ENCODE results near the gene ATP8A1.
"Not testable (repeated sequence)": the region's sequence is repeated elsewhere in the genome, so short reads cannot be mapped to it uniquely, and the experiment has no call there.

The ATP8A1 gene

GRCh38 chr4:42656944-42657792, at the start of gene ATP8A1:
Gene ATP8A1 (minus strand): TSS chr4:42657105. CDS start chr4:42656873, 232 bp downstream.
- in situ Hi-C loops (cut with MboI; ENCODE audit: low sequenced_read_pairs), result no loop called here

DNA sequence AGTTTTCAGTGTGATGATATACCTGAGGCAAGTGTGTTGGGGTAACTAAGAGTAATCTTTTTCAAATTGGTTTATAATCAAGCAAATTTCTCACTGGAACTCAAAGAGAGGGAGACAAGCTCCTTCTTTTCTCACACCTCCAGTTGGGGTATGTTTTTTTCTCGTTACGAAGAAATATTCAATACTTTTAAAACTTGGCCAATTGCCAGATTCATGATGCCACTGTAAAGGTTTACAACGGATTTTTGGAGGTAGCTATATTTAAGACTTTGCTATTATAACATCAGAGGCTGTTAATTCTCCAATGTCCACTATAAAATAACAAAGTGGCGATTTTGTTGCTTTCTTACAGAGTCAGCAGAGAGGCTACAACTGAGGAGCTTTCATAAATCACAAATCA, 49.2 kb upstream of the ATP8A1 start:
- no peak for DNase-seq (ENCODE audit: low spot score in 2 of 2)
- in situ Hi-C loops (cut with MboI; ENCODE audit: low sequenced_read_pairs), result no loop called here

More at GRCh38 chr4:42656944-42657792, at the start of gene ATP8A1:
- no peaks in the 10 kb centered on the region for H3K36me3 ChIP-seq (replicated peaks)
- no peaks in the 10 kb centered on the region for H3K9me3 ChIP-seq
- peak; percentile 89 to 96 for DNase-seq (ENCODE audit: low spot score in 2 of 2)
- H3K27me3 ChIP-seq (ENCODE audit: low read depth), result no peaks in the 10 kb centered on the region
- peak within 1 kb of the TSS; percentile 78 for H3K4me3 ChIP-seq
- peaks cover 19% of the 10 kb centered on the region for H3K4me1 ChIP-seq

GRCh38 chr4:42703813-42704212, 46.9 kb upstream of the ATP8A1 start:
- H3K9me3 ChIP-seq, result no peaks in the 10 kb centered on the region
- DNase-seq (ENCODE audit: low spot score in 2 of 2), result no peak
- H3K4me1 ChIP-seq, result no peaks in the 10 kb centered on the region
- no peaks in the 10 kb centered on the region for H3K27me3 ChIP-seq (ENCODE audit: low read depth)
- H3K4me3 ChIP-seq, result no peak overlapping the region
- H3K36me3 ChIP-seq (replicated peaks), result no peaks in the 10 kb centered on the region
- in situ Hi-C loops (cut with MboI; ENCODE audit: low sequenced_read_pairs), result no loop called here

More for the DNA sequence above, 49.2 kb upstream of the ATP8A1 start:
- Histone ChIP-seq H3K36me3 (replicated peaks) (no peaks in the 10 kb centered on the region), H3K4me3 (no peak overlapping the region), H3K9me3 (no peaks in the 10 kb centered on the region), H3K27me3 (ENCODE audit: low read depth) (no peaks in the 10 kb centered on the region), H3K4me1 (no peaks in the 10 kb centered on the region)

GRCh38 chr4:42702895-42703294, 46.0 kb upstream of the ATP8A1 start:
- in situ Hi-C loops (cut with MboI; ENCODE audit: low sequenced_read_pairs), result no loop called here
- no peaks in the 10 kb centered on the region for H3K27me3 ChIP-seq (ENCODE audit: low read depth)
- DNase-seq (ENCODE audit: low spot score in 2 of 2), result no peak
- no peaks in the 10 kb centered on the region for H3K9me3 ChIP-seq
- H3K4me3 ChIP-seq, result no peak overlapping the region
- H3K4me1 ChIP-seq, result no peaks in the 10 kb centered on the region
- no peaks in the 10 kb centered on the region for H3K36me3 ChIP-seq (replicated peaks)

DNA sequence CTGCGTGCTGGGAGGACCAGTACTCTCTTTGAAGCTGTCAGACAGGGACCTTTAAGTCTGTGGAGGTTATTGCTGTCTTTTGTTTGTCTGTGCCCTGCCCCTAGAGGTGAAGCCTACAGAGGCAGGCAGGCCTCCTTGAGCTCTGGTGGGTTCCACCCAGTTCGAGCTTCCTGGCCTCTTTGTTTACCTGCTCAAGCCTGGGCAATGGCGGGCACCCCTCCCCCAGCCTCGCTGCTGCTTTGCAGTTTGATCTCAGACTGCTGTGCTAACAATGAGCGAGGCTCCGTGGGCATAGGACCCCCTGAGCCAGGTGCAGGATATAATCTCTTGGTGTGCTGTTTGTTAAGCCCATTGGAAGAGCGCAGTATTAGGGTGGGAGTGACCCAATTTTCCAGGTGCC, 44.9 kb upstream of the ATP8A1 start:
- in situ Hi-C loops (cut with MboI; ENCODE audit: low sequenced_read_pairs), result not testable (repeated sequence)

GRCh38 chr4:42690537-42690936, 33.6 kb upstream of the ATP8A1 start:
- in situ Hi-C loops (cut with MboI; ENCODE audit: low sequenced_read_pairs), result no loop called here
- no peak for DNase-seq (ENCODE audit: low spot score in 2 of 2)
- no peaks in the 10 kb centered on the region for H3K4me1 ChIP-seq

More for the DNA sequence above, 44.9 kb upstream of the ATP8A1 start:
- H3K4me3 ChIP-seq; H3K27me3 ChIP-seq (ENCODE audit: low read depth); DNase-seq (ENCODE audit: low spot score in 2 of 2); H3K36me3 ChIP-seq (replicated peaks); H3K9me3 ChIP-seq; H3K4me1 ChIP-seq: not testable (repeated sequence)

DNA sequence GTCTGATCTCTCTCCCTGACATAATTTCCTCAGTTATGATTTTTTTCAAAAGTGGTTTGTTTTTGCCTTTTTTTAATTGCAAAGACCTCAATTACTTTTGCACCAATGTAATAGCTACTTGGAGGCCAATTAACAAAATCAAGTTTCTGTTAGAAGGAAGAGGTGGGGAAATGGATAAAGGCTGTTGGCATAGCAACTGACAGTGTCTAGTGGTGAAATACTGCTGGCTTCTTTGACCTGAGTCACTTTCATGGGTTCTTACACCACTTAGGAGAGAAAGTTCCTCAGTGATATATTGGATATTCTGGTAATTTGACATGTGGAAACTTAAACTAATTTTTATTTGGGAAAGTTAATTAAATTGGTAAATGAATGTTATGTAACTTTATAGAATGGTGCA, 26.5 kb upstream of the ATP8A1 start:
- no peaks in the 10 kb centered on the region; the same call in none of the 2 replicates for H3K27me3 ChIP-seq (ENCODE audit: low read depth)
- H3K4me1 ChIP-seq, result no peaks in the 10 kb centered on the region
- in situ Hi-C loops (cut with MboI; ENCODE audit: low sequenced_read_pairs), result no loop called here
- no peaks in the 10 kb centered on the region for H3K36me3 ChIP-seq (replicated peaks)
- no peak for DNase-seq (ENCODE audit: low spot score in 2 of 2)
- H3K9me3 ChIP-seq, result no peaks in the 10 kb centered on the region
- no peak overlapping the region for H3K4me3 ChIP-seq

More at GRCh38 chr4:42690537-42690936, 33.6 kb upstream of the ATP8A1 start:
- Histone ChIP-seq H3K4me3 (no peak overlapping the region), H3K36me3 (replicated peaks) (no peaks in the 10 kb centered on the region), H3K9me3 (no peaks in the 10 kb centered on the region), H3K27me3 (ENCODE audit: low read depth) (no peaks in the 10 kb centered on the region; the same call in 1 of the 2 replicates)

- no peaks in the 10 kb centered on the region for H3K4me1 ChIP-seq
- in situ Hi-C loops (cut with MboI; ENCODE audit: low sequenced_read_pairs), result no loop called here
- no peak overlapping the region for H3K4me3 ChIP-seq
- no peak for DNase-seq (ENCODE audit: low spot score in 2 of 2)
- no peaks in the 10 kb centered on the region for H3K9me3 ChIP-seq
- no peaks in the 10 kb centered on the region for H3K36me3 ChIP-seq (replicated peaks)
- H3K27me3 ChIP-seq (ENCODE audit: low read depth), result no peaks in the 10 kb centered on the region
Observed at GRCh38 chr4:42678512-42678911, 21.6 kb upstream of the ATP8A1 start.

- no peaks in the 10 kb centered on the region for H3K9me3 ChIP-seq
- in situ Hi-C loops (cut with MboI; ENCODE audit: low sequenced_read_pairs), result no loop called here
- no peaks in the 10 kb centered on the region for H3K36me3 ChIP-seq (replicated peaks)
- no peak overlapping the region for H3K4me3 ChIP-seq
- DNase-seq (ENCODE audit: low spot score in 2 of 2), result no peak
- H3K27me3 ChIP-seq (ENCODE audit: low read depth), result no peaks in the 10 kb centered on the region; the same call in 1 of the 2 replicates
- no peaks in the 10 kb centered on the region for H3K4me1 ChIP-seq
Observed at GRCh38 chr4:42676066-42676951, 19.4 kb upstream of the ATP8A1 start.

GRCh38 chr4:42673082-42673425, 16.1 kb upstream of the ATP8A1 start:
- in situ Hi-C loops (cut with MboI; ENCODE audit: low sequenced_read_pairs), result no loop called here
- Histone ChIP-seq H3K27me3 (ENCODE audit: low read depth) (peaks cover 2% of the 10 kb centered on the region; the same call in 1 of the 2 replicates), H3K4me3 (no peak overlapping the region), H3K36me3 (replicated peaks) (no peaks in the 10 kb centered on the region), H3K4me1 (no peaks in the 10 kb centered on the region), H3K9me3 (no peaks in the 10 kb centered on the region)
- DNase-seq (ENCODE audit: low spot score in 2 of 2), result no peak

DNA sequence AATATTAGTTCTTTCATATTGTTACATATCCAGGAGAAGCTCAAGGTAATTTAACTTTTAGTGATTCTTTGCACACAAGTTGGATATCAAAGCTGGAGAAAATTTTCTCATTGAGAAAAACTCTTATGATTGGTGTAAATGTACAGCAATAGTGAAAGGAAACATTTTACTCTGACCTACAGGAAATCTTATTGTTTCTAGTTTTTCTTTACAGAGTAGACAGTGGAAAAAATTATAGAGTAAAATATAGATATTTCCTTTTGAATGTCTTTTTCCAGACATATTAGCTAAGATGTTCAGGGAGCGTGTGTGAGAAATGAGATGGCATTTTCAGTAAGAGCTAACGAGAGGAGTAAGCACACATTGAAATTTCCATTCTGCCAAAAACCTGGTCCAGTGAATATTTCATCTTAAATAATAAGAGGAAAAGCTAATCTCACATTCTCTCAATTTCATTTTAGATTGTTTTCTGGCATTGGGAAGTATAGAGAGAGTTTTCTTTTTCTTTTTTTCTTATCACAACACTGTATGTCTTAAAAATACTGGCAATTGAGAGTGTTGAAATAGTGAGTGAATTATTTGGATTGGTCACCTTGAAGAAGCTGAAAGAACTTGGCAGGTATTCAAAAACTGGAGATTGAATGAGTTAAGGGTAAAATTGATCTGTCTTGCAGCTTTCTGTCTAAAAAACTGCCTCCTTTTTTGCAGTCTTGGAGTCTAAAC, 15.6 kb upstream of the ATP8A1 start:
- Histone ChIP-seq H3K27me3 (ENCODE audit: low read depth) (peaks cover 2% of the 10 kb centered on the region; the same call in 1 of the 2 replicates), H3K4me1 (no peaks in the 10 kb centered on the region), H3K4me3 (no peak overlapping the region), H3K36me3 (replicated peaks) (no peaks in the 10 kb centered on the region), H3K9me3 (no peaks in the 10 kb centered on the region)
- no peak for DNase-seq (ENCODE audit: low spot score in 2 of 2)
- in situ Hi-C loops (cut with MboI; ENCODE audit: low sequenced_read_pairs), result no loop called here

GRCh38 chr4:42671431-42672194, 14.7 kb upstream of the ATP8A1 start:
- Histone ChIP-seq H3K9me3 (no peaks in the 10 kb centered on the region), H3K36me3 (replicated peaks) (no peaks in the 10 kb centered on the region), H3K4me1 (no peaks in the 10 kb centered on the region), H3K4me3 (no peak overlapping the region), H3K27me3 (ENCODE audit: low read depth) (peaks cover 7% of the 10 kb centered on the region; the same call in 1 of the 2 replicates)
- DNase-seq (ENCODE audit: low spot score in 2 of 2), result no peak
- in situ Hi-C loops (cut with MboI; ENCODE audit: low sequenced_read_pairs), result no loop called here

DNA sequence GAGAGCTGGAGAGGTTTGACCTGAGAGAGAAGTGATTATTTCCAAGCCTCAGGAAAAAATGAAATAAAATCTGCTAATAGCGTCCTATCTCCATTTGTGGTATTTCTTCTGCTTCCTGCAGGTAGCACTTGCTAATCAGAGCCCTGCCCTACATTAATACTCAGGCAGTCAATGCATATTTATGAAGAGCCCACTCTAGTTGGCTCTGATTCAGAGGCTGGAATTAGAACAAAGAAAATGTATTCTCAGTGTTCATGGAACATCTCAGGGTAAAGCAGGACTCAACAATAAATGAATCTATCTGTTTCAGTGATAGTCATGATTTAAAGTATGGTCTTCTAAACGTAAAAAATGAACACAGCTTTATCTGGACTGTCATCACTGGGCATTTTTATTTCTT, 1.4 kb upstream of the ATP8A1 start:
- no peaks in the 10 kb centered on the region for H3K36me3 ChIP-seq (replicated peaks)
- H3K4me3 ChIP-seq, result no peak overlapping the region
- no peaks in the 10 kb centered on the region for H3K27me3 ChIP-seq (ENCODE audit: low read depth)
- no peak for DNase-seq (ENCODE audit: low spot score in 2 of 2)
- in situ Hi-C loops (cut with MboI; ENCODE audit: low sequenced_read_pairs), result no loop called here
- peaks cover 19% of the 10 kb centered on the region for H3K4me1 ChIP-seq
- no peaks in the 10 kb centered on the region for H3K9me3 ChIP-seq
